HG02852 (cell line): ENCODE measurements around the gene PPIA.
"Not testable (repeated sequence)": the region's sequence is repeated elsewhere in the genome, so short reads cannot be mapped to it uniquely, and the experiment has no call there.

Experiments
- ATAC-seq: cut with Tn5 transposase; IDR thresholded peaks from one replicate; pipeline ENCODE4 v1.9.1; 2021; ENCODE audit warnings: mild to moderate bottlenecking, moderate library complexity; ENCODE audit not compliant: unreplicated experiment

Gene PPIA

GRCh38 chr7:44819292-44819691, 22.8 kb downstream of the PPIA start:
- no peak for ATAC-seq

- ATAC-seq, result no peak
Observed at GRCh38 chr7:44823255-44823781, 26.8 kb downstream of the PPIA start.

- ATAC-seq, result no peak
Observed at GRCh38 chr7:44824894-44825526, 28.5 kb downstream of the PPIA start.

GRCh38 chr7:44827567-44827966, 31.1 kb downstream of the PPIA start:
- ATAC-seq, result no peak

GRCh38 chr7:44838751-44839150, 42.3 kb downstream of the PPIA start:
- ATAC-seq, result no peak

GRCh38 chr7:44842675-44843074, 46.2 kb downstream of the PPIA start:
- not testable (repeated sequence) for ATAC-seq

GRCh38 chr7:44843440-44843839, 47.0 kb downstream of the PPIA start:
- ATAC-seq, result not testable (repeated sequence)

- no peak for ATAC-seq
Observed at GRCh38 chr7:44845451-44845850, 49.0 kb downstream of the PPIA start.

- ATAC-seq, result not testable (repeated sequence)
Observed at GRCh38 chr7:44846390-44846789, 49.9 kb downstream of the PPIA start.

- ATAC-seq, result no peak
Observed at GRCh38 chr7:44846816-44847508, 50.5 kb downstream of the PPIA start.

GRCh38 chr7:44847509-44847919, 51.0 kb downstream of the PPIA start:
- peak; percentile 61 for ATAC-seq

GRCh38 chr7:44847920-44848634, 51.6 kb downstream of the PPIA start, which contains the start of gene H2AZ2:
Gene H2AZ2 (minus strand): TSS chr7:44848087. CDS start chr7:44847971, 116 bp downstream.
- peak; percentile 81 for ATAC-seq

- no peak for ATAC-seq
Observed at GRCh38 chr7:44849259-44849884, 52.9 kb downstream of the PPIA start.

- ATAC-seq, result no peak
Observed at GRCh38 chr7:44849885-44850544, 53.5 kb downstream of the PPIA start.

- ATAC-seq, result no peak
Observed at GRCh38 chr7:44852590-44852989, 56.1 kb downstream of the PPIA start.
